PC-9 (cell line): ENCODE data around the gene RAB40C. TPM values are rescaled to one million over a fixed set of nuclear protein-coding genes. Genes with fewer than 3 reads are reported as not detected.

Source experiments
- BruUV-seq: library from RNA; stranded (reverse); fragments of 400-500 nt; replicated peaks from 2 replicates; lab custom pipeline; 2021; lab: Mats Ljungman, UMichigan
- CTCF ChIA-PET: fragments of 300-600 bp; sonication (Branson Sonifier 250); formaldehyde crosslinking; loops from one replicate; lab custom pipeline; 2022; ENCODE audit warnings: antibody characterized with exemption; lab: Charles Lee
- POLR2A ChIA-PET: fragments of 300-600 bp; sonication (Branson Sonifier 250); formaldehyde crosslinking; loops from one replicate; lab custom pipeline; 2022; ENCODE audit warnings: antibody characterized with exemption; ENCODE audit not compliant: unreplicated experiment; lab: Charles Lee
- DNase-seq, 2 experiments: peaks; one replicate each; pipeline versions ENCODE4 v3.0.0 to v3.0.0-alpha.2; 2015 to 2022; ENCODE audit warnings: mixed read lengths in 1 of 2
- H2AFZ ChIP-seq: fragments of 200-600 bp; sonication (generic); 2 replicates; pipeline ENCODE4 v1.8.1; 2017; ENCODE audit warnings: antibody characterized with exemption
- H3F3A ChIP-seq: fragments of 200-600 bp; sonication (generic); 2 replicates; pipeline ENCODE4 v1.8.1; 2017; ENCODE audit warnings: antibody characterized with exemption, mild to moderate bottlenecking, low read depth; ENCODE audit not compliant: insufficient read depth
- H3K27ac ChIP-seq: fragments of 200-600 bp; sonication (generic); 2 replicates; pipeline ENCODE4 v1.6.1; 2016; ENCODE audit warnings: mixed run types
- H3K27me3 ChIP-seq: fragments of 200-600 bp; sonication (generic); 2 replicates; pipeline ENCODE4 v1.6.1; 2016; ENCODE audit warnings: low read depth, mixed run types; ENCODE audit not compliant: insufficient read depth
- H3K36me3 ChIP-seq: fragments of 200-600 bp; sonication (generic); 2 replicates; pipeline ENCODE4 v1.6.1; 2016; ENCODE audit warnings: low read depth, mixed run types
- H3K4me1 ChIP-seq: fragments of 200-600 bp; sonication (generic); replicated peaks from 2 replicates; pipeline ENCODE4 v1.6.1; 2016; ENCODE audit warnings: mixed run types; ENCODE audit not compliant: insufficient read depth
- H3K4me2 ChIP-seq: fragments of 200-600 bp; sonication (generic); 2 replicates; pipeline ENCODE4 v1.6.1; 2017; ENCODE audit warnings: mixed run types
- H3K4me3 ChIP-seq: fragments of 200-600 bp; sonication (generic); 2 replicates; pipeline ENCODE4 v1.6.1; 2016; ENCODE audit warnings: mixed run types
- H3K79me2 ChIP-seq: fragments of 200-600 bp; sonication (generic); 2 replicates; pipeline ENCODE4 v1.6.1; 2017; ENCODE audit warnings: low read depth, mixed run types
- H3K9me2 ChIP-seq: fragments of 200-600 bp; sonication (generic); 2 replicates; pipeline ENCODE4 v1.8.1; 2017; ENCODE audit warnings: mild to moderate bottlenecking; ENCODE audit not compliant: insufficient read depth
- H3K9me3 ChIP-seq: fragments of 200-600 bp; sonication (generic); 2 replicates; pipeline ENCODE4 v1.8.1; 2016; ENCODE audit warnings: low read depth; ENCODE audit not compliant: insufficient read depth
- H4K20me1 ChIP-seq: fragments of 200-600 bp; sonication (generic); 2 replicates; pipeline ENCODE4 v1.8.1; 2017; ENCODE audit not compliant: insufficient read depth
- CTCF ChIP-seq: fragments of 200-600 bp; sonication (generic); conservative IDR thresholded peaks from 2 replicates; pipeline ENCODE4 v1.6.1; 2017; ENCODE audit warnings: mixed run types, antibody characterized with exemption, mild to moderate bottlenecking, moderate library complexity
- EZH2 ChIP-seq: fragments of 200-600 bp; sonication (generic); IDR thresholded peaks from 2 replicates; pipeline ENCODE4 v1.8.0; 2017; ENCODE audit warnings: antibody characterized with exemption, low read depth
- intact Hi-C: fragments of 100-400 bp; cut with micrococcal nuclease; formaldehyde crosslinking; loops from one replicate; pipeline ENCODE4 v1.10.0; 2022; ENCODE audit not compliant: unreplicated experiment
- total RNA-seq: library from RNA; stranded (reverse); gene quantifications from 2 replicates; pipeline ENCODE4 v1.2.3, GENCODE V29; 2021

The RAB40C gene
- total RNA-seq, 1 experiment from 2014 or later: 47.1 TPM

DNA sequence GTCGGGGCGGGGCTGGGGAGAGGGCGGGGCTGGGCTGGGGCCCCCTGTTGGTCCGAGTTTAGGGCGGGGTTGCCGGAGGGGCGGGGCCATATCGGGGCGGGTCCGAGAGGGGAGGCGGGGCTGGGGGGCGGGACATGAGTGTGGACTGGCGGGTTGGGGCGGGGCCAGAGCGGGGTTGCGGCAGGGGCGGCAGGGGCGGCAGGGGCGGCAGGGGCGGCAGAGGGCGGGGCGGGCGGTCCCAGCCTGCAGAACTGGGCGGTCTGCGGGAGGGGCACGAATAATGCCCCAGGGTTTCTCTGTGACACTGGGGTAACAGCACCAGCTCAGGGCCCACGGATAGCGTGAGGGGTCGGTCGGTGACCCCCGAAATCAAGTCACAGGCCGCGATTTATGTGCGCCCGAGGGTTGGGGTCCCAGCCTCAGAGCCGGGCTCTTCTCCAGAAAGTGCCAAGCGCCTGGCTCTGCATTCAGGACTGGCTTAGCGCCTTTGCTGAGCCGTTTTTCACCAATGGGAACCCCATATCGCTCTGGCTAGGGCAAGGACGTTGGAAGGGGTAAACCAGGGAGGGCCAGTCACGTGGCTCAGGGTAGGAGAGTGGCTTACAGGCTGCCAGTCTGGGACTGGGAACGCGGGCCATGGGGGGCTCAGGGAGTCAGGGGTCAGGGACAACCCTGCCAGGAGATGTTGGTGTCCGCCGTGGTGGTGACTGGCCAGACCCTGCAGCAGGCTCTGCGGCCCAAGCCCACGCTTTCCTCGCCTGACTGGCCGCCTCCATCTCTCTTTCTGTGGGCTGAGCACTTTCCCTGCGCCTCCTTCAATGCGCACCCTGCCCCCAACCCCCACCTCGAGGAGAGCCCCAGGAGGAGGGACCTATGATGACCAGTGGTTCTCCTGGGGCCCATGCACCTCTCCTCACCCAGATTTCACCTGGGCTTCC lies 47.5 kb downstream of the RAB40C start:
- no TSS peak for BruUV-seq
- DNase-seq: no peak
- Histone ChIP-seq H3K27me3 (no peaks in the 10 kb centered on the region), H3K4me1 (peaks cover 11% of the 10 kb centered on the region; the same call in 1 of the 2 replicates), H2AFZ (peak overlapping the region; percentile 91), H3K36me3 (no peaks in the 10 kb centered on the region), H3K4me3 (peak overlapping the region; percentile 80), H3K79me2 (peaks cover 19% of the 10 kb centered on the region), H3K27ac (0 out of 2 replicates have a peak overlapping the region, but pooled peaks have one; percentile 80), H3K9me3 (no peaks in the 10 kb centered on the region), H3K9me2 (no peaks in the 10 kb centered on the region), H4K20me1 (no peaks in the 10 kb centered on the region), H3K4me2 (peak overlapping the region; percentile 90), H3F3A (peaks cover 16% of the 10 kb centered on the region)
- ChIA-PET POLR2A (interaction anchor here (0.6 to 0.7 kb wide), 4 partner anchors 44 to 854 kb away, joined by 4 to 17 read pairs (median 6); no protein-coding TSS in a partner anchor), CTCF (interaction anchor here (0.5 to 0.9 kb wide), 2 partner anchors 44 to 45 kb away, joined by 3 to 4 read pairs; no protein-coding TSS in a partner anchor)
- TF ChIP-seq CTCF: no peak
- no peak for TF ChIP-seq EZH2
- intact Hi-C loops: loop anchor here (2.0 kb wide), 1 partner anchor 45 kb away; no protein-coding TSS in a partner anchor

- Histone ChIP-seq H3K27ac (no peak overlapping the region), H3K4me2 (no peak overlapping the region), H3K27me3 (no peaks in the 10 kb centered on the region), H3K4me3 (no peak overlapping the region), H2AFZ (no peak overlapping the region), H3K79me2 (peaks cover 25% of the 10 kb centered on the region), H3F3A (peaks cover 16% of the 10 kb centered on the region), H3K36me3 (no peaks in the 10 kb centered on the region), H4K20me1 (no peaks in the 10 kb centered on the region), H3K9me2 (no peaks in the 10 kb centered on the region), H3K9me3 (no peaks in the 10 kb centered on the region), H3K4me1 (peaks cover 14% of the 10 kb centered on the region; the same call in 1 of the 2 replicates)
- no TSS peak for BruUV-seq
- TF ChIP-seq CTCF (no peak), EZH2 (no peak)
- intact Hi-C loops: no loop called here
- POLR2A ChIA-PET: interaction anchor here (0.7 kb wide), 1 partner anchor 44 kb away, joined by 4 read pairs; no protein-coding TSS in a partner anchor
- CTCF ChIA-PET: interaction anchor here (0.5 kb wide), 1 partner anchor 46 kb away, joined by 3 read pairs; no protein-coding TSS in a partner anchor
- no peak for DNase-seq
These were observed 48.2 kb downstream of the RAB40C start for GRCh38 chr16:638034-638543.

GRCh38 chr16:638836-639235 lies 49.0 kb downstream of the RAB40C start:
- peaks cover 32% of the 10 kb centered on the region for H3K79me2 ChIP-seq
- H3K4me1 ChIP-seq: peaks cover 22% of the 10 kb centered on the region; the same call in 1 of the 2 replicates
- POLR2A ChIA-PET: no interaction called here
- no peaks in the 10 kb centered on the region for H3K9me3 ChIP-seq
- no peaks in the 10 kb centered on the region for H4K20me1 ChIP-seq
- no peaks in the 10 kb centered on the region for H3K9me2 ChIP-seq
- no peak overlapping the region for H3K27ac ChIP-seq
- CTCF ChIA-PET: no interaction called here
- BruUV-seq: no TSS peak
- intact Hi-C loops: no loop called here
- no peak for TF ChIP-seq CTCF
- no peak overlapping the region for H3K4me3 ChIP-seq
- DNase-seq: no peak
- H3K36me3 ChIP-seq: no peaks in the 10 kb centered on the region
- H3F3A ChIP-seq: peaks cover 16% of the 10 kb centered on the region
- no peak overlapping the region for H2AFZ ChIP-seq
- H3K4me2 ChIP-seq: no peak overlapping the region
- no peaks in the 10 kb centered on the region for H3K27me3 ChIP-seq
